HG03378 (cell line): ENCODE data around the gene TRAPPC6A.

Experiments
- ATAC-seq: cut with Tn5 transposase; IDR thresholded peaks from one replicate; pipeline ENCODE4 v1.9.1; 2021; ENCODE audit warnings: mild to moderate bottlenecking, moderate library complexity; ENCODE audit not compliant: unreplicated experiment

Gene TRAPPC6A

DNA sequence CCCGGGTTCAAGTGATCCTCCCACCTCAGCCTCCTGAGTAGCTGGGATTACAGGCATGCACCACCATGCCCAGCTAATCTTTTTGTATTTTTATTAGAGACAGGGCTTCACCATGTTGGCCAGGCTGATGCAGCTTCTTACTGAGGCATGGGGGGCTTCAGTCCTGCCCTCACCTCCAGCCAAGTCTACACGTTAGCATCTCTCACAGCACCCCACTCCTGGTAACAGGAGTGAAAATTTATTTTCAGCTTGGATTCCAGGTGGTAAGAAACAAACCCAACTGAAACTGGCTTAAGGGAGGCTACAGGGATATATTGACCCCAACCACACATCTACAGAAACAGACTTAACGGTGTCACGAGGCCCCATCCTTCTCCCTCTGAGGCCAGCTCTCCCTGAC is 27.9 kb downstream of the TRAPPC6A start:
- no peak for ATAC-seq

DNA sequence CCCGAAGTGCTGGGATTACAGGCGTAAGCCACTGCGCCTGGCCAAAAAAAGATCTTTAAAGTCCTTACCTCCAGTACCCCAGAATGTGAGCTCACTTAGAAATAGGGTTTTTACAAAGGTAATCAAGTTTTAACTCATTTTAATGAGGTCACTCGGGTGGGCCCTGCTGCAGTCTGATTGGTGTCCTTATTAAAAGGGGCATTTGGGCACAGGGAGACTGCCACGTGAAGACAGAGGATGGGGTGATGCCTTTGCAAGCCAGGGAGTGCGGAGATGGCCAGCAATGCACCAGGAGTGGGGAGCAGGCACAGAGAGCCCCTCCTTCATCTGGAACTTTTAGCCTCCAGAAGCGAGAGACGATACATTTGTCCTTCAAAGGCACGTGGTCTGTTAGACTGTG is 28.9 kb downstream of the TRAPPC6A start:
- ATAC-seq, result no peak

- ATAC-seq, result no peak
These were observed 30.0 kb downstream of the TRAPPC6A start for GRCh38 chr19:45147835-45148676.

- no peak for ATAC-seq
These were observed 31.3 kb downstream of the TRAPPC6A start for GRCh38 chr19:45146741-45147205.

DNA sequence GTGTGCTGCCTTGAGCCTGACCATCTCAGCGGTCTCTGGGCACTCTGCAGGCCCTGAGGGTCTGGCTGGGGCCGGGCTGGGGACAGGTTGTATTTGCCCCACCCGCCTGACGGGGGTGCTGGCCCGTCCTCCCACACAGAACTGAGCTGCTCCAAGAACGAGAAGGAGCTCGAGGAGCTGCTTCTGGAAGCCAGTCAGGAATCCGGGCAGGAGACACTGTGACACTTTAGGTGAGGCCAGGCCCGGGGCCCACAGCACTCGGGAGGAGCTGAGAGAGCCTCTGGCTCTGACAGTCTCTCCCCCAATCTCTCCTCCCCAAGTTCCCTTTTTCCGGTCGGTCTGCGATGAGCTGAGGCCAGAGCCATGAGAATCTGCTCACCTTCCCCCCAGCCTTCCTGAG is 31.8 kb downstream of the TRAPPC6A start:
- ATAC-seq, result no peak

- ATAC-seq, result no peak
These were observed 32.5 kb downstream of the TRAPPC6A start for GRCh38 chr19:45145270-45146189.

GRCh38 chr19:45144431-45145269 is 33.4 kb downstream of the TRAPPC6A start:
- no peak for ATAC-seq

DNA sequence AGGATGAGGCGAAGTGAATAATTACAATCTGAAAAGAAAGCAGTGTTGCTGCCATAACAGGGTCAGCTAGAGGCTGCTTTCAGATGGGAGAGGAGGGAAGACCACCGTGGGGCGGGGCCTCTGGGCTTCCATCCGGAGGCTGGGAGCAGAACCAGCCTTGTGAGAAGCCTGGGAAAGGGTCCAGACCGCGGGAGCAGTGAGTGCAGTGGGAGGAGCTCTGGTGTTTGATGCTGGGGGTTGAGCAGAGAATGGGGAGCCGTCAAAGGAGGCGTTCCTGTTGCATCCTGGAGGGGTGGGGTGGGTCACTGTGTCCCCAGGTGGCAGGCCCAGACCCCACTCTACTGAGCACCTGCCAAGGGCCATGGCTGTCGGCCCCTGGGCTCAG is 35.3 kb downstream of the TRAPPC6A start:
- no peak for ATAC-seq

GRCh38 chr19:45142016-45142725 is 35.9 kb downstream of the TRAPPC6A start:
- ATAC-seq, result no peak

- ATAC-seq, result no peak
These were observed 36.7 kb downstream of the TRAPPC6A start for GRCh38 chr19:45141203-45141900.

- no peak for ATAC-seq
These were observed 37.5 kb downstream of the TRAPPC6A start for GRCh38 chr19:45140533-45140932.

- ATAC-seq, result no peak
These were observed 37.9 kb downstream of the TRAPPC6A start for GRCh38 chr19:45140144-45140503.

DNA sequence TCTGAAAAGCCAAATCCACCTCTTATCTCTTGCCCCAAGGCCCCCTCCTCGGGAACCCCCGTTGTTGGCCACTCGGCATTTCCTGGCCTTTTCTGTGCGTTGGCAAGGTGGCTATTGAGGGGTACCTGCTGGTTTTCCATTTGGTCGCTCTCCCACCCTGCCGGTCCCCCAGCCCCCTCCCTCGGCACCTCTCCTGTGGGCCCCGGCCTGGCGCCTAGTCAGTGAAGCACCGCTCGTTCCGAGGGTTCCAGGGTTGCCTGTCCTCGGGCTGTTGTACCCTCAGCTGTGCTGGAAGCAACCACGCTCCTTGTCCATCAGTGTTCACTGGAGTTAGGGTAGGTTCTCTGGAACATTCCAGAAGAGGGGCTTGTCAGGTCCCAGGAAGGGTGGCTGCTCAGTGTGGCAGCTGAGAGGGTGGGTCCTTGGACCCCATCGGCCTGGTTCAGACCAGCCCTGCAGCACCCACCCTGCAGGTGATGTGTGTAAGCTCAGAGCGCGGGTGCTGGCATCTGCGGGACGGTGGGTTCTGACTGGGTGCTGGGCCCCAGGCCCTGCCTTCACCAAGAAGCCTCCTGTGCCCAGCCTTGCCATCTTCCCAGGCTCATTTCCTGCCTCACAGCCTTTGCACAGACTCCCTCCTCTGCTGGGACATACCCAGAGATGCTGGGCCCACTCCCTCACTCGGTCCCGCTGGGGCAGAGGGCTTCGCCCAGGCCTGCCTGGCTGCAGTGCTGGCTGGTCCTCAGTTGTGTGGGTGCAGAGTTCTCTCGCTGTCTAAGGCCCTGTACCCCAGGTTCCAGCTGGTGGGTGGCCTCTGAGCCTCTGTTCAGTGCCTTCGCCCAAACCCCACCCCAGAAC is 38.5 kb downstream of the TRAPPC6A start:
- ATAC-seq, result no peak

- ATAC-seq, result no peak
These were observed 39.7 kb downstream of the TRAPPC6A start for GRCh38 chr19:45138303-45138751.

GRCh38 chr19:45137179-45137761 is 40.8 kb downstream of the TRAPPC6A start:
- ATAC-seq, result peak; percentile 71

GRCh38 chr19:45136507-45137178 is 41.4 kb downstream of the TRAPPC6A start:
- ATAC-seq, result no peak

DNA sequence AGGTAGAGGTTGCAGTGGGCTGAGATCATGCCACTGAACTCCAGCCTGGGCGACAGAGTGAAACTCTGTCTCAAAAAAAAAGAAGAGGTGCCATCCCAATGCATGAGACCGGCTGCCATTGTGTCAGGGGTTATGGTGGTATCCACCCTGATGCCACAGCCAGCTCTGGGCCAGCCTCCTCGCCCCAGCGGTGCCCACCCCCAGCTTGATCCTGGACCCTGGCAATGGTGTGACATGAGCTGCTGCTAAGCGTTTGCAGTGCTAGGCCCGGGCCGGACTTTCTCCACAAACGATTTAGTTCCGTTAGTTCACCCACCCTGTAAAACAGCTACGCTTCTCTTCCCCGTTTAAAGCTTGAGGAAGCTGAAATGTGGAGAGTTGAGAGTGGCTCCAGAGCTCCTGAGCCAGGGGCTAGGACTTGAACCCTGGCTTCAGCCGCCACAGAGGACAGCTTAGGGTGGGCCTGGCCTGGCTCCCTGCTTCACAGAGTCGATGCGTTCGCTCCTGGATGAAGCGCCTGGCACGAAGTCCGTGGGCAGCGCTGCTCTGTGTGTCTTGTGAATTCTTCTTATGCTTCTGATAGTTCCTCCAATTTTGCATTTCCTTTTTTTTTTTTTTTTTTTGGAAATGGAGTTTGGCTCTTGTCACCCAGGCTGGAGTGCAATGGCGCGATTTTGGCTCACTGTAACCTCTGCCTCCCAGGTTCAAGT is 42.7 kb downstream of the TRAPPC6A start:
- no peak for ATAC-seq
